NAMALWA (cell line): ENCODE results near the gene KCNK15.
A peak's percentile ranks its signal among the peaks of the same experiment; 100 is the strongest.

Experiments used
- DNase-seq: peaks from one replicate; pipeline ENCODE4 v3.0.0-alpha.2; 2015; ENCODE audit warnings: low spot score

KCNK15 gene

DNA sequence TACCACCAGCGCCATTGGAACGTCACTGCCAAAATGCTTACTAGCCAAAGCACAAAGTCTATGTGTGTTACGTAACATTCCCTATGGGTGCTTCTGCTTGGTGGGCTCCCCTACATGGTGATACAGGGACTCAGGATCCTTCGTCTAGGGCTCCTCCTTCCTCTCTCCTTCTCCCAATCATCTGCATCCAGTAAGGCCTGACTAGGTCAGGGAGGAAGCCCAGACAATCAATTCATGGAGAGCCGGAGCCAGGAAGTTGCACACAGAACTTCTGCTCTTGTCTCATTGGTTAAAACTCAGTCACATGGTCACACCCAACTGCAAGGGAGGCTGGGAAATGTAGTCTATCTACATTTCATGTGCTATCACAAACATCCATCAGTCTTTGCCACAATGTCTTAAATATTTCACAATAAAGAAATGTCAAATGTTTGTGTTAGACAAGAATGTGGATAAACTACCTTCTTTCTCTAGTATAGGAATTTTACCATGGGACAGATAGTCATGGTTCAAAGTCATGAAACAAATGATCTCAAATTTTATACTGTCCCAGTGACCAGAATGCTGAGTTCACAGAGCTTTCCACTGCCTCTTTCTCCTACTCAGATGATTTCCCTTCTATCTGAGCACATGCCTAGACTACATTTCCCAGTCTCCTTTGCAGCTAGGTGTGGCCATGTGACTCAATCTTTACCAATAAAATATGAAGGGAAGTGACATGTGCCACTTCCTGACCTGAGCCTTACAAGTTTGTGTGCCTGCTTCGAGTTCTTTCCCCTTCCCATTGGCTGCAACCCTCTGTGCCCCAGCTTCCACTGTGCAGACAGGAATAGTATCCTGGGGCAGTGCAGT lies 9.3 kb upstream of the KCNK15 start:
- DNase-seq, result peak; percentile 92

DNA sequence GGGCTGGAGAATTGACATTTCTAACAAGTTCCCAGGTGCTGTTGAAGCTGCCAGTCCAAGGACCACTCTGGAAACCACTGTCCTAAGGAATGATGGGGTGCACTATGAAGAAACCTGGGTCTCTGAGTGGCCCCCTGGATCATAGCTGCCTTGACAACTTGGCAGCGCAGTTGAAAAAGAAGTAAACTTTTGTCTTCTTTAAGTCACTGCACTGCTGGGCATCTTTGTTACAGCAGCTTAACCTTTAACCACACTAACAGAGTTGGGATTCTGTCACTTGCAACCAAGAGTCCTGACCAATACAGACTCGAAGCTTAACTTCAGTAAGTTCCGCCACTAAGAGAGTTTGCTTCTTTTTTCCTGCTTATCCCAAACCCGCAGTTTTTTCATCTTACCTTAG lies 8.5 kb upstream of the KCNK15 start:
- no peak for DNase-seq

DNA sequence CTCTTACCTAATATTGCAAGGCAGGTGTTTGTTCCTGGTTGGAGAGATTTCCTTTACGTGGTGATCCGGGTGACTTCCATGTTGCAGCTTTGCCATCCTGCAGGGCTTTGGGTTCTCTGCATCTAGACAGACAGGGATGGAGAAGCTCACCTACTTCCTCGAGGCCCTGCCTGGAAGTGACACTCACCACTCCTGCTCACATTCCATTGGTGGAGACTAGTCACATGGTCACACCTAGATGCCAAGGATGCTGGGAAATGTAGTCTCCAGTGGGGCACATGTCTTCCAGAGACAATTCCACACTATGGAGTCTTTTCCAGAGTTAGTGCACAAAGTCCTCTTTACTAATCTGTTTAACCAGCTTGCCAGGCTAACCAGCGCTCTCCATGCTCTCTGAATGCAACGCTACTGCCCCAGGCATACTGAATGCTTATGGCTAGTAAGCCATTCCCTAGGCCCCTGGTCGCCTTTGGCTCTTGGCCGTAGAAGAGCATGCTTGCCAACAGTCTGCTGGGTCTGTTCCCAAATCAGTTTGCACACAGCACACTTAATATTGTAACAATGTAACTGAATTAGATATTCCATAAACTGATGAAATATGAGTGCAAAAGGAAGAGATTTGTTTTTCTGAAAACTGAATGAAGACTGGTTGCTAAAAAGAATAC lies 6.7 kb upstream of the KCNK15 start:
- peak; percentile 92 for DNase-seq

DNA sequence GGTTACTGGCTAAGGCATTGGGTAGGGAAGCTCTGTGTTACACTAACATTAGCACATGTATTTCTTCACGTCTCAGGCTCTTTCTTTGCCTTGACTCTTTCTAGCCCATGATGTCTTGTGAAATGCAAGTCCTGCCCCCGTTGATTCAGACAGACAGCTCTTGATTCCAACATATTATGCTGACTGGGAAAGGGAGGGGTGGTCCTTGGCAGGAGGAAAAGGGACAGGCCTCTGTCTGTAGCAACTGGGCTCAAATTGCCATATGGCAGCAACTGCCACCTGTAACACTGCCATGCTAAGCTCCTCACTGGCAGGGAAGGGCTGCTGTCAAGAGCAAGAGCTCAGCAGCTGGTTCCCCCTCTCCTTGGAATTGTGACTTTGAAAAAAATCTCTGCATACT lies 5.7 kb upstream of the KCNK15 start:
- DNase-seq, result no peak

- DNase-seq, result no peak
Observed at GRCh38 chr20:44742304-44743079, 3.2 kb upstream of the KCNK15 start.

DNA sequence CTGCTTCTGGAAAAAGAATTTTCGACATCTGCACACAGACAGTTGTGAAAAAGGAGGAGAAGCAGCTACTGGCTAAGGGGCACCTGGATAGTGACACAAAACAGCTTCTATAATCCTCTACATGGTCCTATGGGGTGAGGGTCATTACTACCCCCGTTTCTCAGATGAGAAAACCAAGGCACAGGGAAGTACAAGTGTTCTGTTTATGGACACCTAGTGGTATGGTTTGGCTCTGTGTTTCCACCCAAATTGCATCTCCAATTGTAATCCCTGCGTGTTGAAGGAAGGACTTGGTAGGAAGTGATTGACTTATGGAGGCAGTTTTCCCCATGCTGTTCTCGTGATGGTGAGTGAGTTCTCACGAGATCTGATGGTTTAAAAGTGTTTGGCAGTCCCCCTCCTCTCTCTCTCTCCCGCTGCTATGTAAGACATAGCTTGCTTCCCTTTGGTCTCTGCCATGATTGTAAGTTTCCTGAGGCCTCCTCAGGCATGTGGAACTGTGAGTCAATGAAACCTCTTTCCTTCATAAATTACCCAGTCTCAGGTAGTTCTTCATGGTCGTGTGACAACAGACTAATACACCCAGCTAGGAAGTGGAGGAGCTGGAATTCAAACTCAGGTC lies 2.5 kb upstream of the KCNK15 start:
- DNase-seq, result no peak

DNA sequence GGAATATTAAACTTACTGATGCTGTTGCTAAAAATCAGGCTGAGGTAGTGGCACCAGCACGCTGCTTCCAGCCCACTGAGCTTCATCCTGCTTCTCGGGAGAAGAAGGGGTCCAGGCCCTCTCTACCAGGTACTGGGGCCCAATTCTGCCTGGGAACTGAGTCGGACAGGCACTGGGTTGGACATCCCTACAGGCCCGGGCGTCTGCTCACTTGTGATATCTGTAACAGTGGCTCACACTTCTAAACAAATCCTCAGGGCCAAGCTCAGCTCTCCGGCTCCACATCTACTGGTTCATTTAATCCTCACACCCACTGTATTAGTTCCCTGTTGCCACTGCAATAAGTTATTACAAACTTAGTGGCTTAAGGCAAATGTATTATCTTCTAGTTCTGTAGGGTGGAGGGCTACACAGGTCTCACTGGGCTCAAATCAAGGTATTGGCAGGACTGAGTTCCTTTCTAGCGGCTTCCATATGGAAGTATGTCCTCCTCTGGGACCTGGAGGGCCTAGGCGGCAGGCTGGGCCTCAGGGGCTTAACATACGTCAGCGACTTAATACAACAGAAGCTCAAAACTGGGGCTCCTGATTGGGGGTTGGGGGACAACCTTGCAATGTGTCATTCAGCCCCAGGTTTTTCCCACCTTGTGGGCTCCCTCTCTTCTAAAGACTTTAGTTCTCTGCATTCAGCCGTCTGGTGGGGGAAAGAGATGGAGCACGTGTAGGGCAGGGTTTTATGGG lies 1.6 kb upstream of the KCNK15 start:
- no peak for DNase-seq

DNA sequence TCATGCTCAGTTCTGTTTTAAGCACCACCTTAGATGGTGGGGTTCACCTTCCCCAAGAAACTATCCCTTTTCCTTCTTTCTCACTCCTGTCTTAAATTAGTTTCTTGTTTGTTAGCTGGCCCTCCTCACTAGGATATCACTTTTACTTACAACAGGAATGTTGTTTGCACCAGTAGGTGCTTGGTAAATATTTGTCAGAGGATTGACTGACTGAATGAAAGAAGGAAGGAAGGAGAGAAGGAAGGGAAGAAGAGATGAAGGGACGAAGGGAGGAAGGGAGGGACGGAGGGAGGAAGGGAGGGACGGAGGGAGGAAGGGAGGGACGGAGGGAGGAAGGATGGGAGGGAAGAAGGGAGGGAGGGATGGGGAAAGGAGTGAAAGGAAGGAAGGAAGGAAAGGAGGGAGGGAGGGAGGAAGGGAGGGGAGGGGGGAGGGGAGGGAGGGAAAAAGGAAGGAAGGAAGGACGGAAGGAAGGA lies 505 bp upstream of the KCNK15 start:
- no peak for DNase-seq

- DNase-seq, result no peak
Observed at GRCh38 chr20:44746367-44747165, 901 bp downstream of the KCNK15 start.

DNA sequence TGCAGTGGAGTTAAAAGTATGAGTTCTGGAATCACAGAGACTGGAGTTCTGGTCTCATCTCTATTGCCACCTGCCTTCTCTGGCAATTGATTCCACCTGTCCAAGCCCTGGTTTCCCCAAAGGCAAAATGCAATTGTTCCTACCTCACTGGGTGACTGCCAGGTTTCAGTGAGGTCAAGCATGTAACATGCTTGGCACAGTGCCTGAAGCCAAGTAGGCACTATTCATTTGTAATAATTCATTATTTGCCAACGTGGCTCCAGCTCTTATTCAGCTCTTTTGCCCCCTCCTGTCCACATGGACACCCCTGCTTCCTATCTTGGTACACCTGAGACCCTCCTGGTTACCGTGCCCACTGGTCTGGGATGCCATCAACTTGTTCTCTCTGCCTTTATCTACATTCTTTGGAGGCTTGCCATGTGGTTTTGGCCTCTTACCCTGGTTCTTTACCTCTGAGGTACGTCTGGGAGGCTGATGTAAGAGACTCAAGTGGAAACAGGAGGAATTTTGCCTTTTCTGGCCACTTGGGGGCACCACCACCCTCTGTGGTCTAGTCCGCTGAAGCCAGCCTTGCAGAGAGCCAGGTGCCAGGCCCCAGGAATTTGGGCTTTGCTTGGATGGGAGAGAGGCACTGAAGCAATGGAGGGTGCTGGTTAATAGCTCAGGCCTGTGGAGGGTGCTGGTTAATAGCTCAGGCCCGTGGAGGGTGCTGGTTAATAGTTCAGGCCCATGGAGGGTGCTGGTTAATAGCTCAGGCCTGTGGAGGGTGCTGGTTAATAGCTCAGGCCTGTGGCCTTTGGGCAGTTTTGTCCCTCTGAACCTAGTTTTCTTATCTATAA lies 1.7 kb downstream of the KCNK15 start:
- peak; percentile 87 for DNase-seq

DNA sequence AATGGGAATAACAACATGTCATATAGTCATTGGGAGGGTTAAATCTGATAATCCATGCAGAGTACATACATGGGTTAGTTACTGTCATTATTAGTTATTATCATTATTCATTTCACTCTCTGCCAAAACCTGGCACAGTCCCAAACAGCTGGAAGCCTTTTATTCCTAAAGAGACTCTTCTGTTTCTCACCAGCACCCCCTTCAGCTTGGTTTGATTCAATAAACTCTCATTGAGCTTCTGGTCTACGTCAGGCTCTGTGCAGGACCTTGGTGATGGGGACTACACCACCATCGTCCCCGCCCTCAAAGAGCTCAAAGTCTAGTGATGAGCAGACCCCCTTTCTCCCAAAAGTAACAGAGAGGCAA lies 2.3 kb downstream of the KCNK15 start:
- DNase-seq, result peak; percentile 68

DNA sequence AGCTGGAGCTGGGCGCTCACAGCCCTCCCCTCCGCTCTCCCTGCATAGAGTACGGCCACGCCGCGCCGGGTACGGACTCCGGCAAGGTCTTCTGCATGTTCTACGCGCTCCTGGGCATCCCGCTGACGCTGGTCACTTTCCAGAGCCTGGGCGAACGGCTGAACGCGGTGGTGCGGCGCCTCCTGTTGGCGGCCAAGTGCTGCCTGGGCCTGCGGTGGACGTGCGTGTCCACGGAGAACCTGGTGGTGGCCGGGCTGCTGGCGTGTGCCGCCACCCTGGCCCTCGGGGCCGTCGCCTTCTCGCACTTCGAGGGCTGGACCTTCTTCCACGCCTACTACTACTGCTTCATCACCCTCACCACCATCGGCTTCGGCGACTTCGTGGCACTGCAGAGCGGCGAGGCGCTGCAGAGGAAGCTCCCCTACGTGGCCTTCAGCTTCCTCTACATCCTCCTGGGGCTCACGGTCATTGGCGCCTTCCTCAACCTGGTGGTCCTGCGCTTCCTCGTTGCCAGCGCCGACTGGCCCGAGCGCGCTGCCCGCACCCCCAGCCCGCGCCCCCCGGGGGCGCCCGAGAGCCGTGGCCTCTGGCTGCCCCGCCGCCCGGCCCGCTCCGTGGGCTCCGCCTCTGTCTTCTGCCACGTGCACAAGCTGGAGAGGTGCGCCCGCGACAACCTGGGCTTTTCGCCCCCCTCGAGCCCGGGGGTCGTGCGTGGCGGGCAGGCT lies 4.6 kb downstream of the KCNK15 start:
- no peak for DNase-seq

- no peak for DNase-seq
Observed at GRCh38 chr20:44752099-44752931, 6.7 kb downstream of the KCNK15 start.

DNA sequence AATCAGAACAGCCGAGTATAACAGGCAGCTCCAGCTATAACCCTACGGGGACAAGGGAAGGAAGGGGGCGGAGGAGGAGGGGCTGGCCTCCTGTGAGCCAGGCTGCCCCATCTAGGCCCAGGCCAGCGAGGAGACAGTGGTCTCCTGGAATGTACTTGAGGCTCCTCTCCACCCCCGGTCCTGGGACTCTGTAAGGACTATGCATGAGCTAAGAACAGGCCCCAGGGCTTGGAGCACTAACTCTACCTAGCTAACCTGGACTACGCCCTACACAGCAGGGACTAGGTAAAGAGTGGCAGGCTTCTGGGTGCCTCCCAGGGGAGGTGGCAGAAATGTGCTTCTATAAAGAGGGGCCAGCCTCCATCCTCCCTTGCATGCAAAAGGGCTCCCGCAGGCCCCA lies 8.9 kb downstream of the KCNK15 start:
- DNase-seq, result no peak

DNA sequence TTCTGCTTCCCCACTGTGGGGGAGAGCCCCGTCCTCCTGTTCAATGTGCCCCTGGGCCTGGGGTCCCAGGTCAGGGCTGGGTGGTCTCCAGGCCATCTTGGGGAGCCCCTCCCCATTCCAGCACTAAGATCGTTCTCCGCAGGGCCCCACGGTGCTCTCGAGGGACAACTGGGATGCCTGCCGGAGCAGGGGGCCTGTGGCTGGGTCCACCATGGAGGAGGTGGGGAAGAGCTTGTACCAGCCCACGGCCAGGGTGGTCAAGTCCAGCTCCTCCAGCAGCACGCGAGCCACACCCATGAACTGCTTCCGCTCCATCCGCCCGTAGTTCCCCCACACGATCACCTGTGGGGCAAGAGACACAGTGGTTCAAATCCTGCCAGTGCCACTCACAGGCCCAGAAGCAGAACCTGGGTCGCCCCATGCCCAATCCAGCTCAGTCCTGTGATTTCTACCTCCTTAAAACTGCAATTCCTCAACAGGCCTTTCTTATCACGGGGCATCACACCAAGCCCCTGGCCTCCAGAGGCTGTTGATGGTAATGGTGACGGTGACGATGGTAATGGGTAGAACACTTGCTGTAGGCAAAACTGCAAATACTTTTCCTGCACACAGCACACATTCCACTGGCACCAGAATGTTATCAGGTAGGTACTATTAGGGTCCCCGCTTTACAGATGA lies 10.5 kb downstream of the KCNK15 start:
- peak; percentile 43 for DNase-seq

DNA sequence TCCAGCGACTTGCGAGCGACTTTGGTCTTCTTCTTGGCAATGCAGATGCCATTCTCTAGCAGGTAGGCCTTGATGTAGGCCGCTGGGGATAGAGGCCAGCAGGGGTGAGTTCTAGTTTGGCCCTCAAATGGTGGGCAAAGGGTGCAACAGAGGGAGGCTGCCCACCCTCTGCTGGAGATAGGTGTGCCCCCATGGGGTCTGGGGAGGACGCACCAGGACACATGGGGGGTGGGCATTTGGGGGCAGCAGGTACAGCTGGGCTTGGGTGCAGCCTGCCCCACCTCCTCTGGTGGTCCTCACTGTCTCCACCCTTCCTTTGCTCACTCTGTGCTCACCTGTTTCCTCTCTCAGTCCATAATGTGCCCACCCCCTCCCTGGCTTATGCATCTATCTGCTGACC lies 11.3 kb downstream of the KCNK15 start:
- no peak for DNase-seq

- no peak for DNase-seq
Observed at GRCh38 chr20:44758247-44759101, 12.8 kb downstream of the KCNK15 start.
